Ishikawa (cell line): ENCODE results near the gene CD86.

ENCODE experiments used
- EGR1 ChIP-seq: IDR thresholded peaks from 2 replicates; pipeline ENCODE4 v1.6.1; 2012
- EP300 ChIP-seq: IDR thresholded peaks from 2 replicates; pipeline ENCODE4 v1.6.1; 2012; ENCODE audit warnings: borderline replicate concordance
- FOXM1 ChIP-seq: IDR thresholded peaks from 2 replicates; pipeline ENCODE4 v1.6.1; 2012; ENCODE audit warnings: low read depth, borderline replicate concordance
- RAD21 ChIP-seq: IDR thresholded peaks from 2 replicates; pipeline ENCODE4 v1.6.1; 2012; ENCODE audit warnings: low read depth
- TAF1 ChIP-seq: IDR thresholded peaks from 2 replicates; pipeline ENCODE4 v1.6.1; 2012; ENCODE audit warnings: low read depth, mild to moderate bottlenecking
- YY1 ChIP-seq: IDR thresholded peaks from 2 replicates; pipeline ENCODE4 v1.6.1; 2012; ENCODE audit warnings: low read depth
- ZBTB7A ChIP-seq: IDR thresholded peaks from 2 replicates; pipeline ENCODE4 v1.6.1; 2012; ENCODE audit warnings: low read depth
- TF ChIP-seq, protein P1 (sequence below): IDR thresholded peaks from 2 replicates; pipeline ENCODE4 v1.6.1; 2012

DNA sequence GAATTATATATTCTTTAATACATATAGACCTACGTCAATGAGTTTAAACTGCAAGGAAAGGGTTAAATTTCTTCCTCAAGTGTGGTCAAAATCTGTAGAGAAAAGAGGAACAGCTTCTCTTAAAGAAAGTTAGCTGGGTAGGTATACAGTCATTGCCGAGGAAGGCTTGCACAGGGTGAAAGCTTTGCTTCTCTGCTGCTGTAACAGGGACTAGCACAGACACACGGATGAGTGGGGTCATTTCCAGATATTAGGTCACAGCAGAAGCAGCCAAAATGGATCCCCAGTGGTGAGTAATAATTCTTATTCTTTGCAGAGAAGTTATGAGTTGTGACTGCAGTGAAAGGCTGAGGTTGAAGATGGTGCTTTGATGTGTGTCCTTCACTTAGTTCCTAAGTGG, at the start of gene CD86:
- no peak for TF ChIP-seq YY1
- no peak for TF ChIP-seq EGR1
- no peak for TF ChIP-seq EP300
- TF ChIP-seq ZBTB7A = no peak
- TF ChIP-seq, protein P1, sequence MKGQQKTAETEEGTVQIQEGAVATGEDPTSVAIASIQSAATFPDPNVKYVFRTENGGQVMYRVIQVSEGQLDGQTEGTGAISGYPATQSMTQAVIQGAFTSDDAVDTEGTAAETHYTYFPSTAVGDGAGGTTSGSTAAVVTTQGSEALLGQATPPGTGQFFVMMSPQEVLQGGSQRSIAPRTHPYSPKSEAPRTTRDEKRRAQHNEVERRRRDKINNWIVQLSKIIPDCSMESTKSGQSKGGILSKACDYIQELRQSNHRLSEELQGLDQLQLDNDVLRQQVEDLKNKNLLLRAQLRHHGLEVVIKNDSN = no peak
- TF ChIP-seq TAF1 = no peak
- no peak for TF ChIP-seq FOXM1
- TF ChIP-seq RAD21 = no peak
